Measurements from ENCODE around the gene BORCS8. TPM values are rescaled to one million over a fixed set of nuclear protein-coding genes. Genes with fewer than 3 reads are reported as not detected.

BORCS8 gene
- total and polyA plus RNA-seq, 2 of the 13 experiments (the other 11 are each of a cell fraction or from before 2014, with no cell fraction given), result 9.6 to 13.3 TPM

DNA sequence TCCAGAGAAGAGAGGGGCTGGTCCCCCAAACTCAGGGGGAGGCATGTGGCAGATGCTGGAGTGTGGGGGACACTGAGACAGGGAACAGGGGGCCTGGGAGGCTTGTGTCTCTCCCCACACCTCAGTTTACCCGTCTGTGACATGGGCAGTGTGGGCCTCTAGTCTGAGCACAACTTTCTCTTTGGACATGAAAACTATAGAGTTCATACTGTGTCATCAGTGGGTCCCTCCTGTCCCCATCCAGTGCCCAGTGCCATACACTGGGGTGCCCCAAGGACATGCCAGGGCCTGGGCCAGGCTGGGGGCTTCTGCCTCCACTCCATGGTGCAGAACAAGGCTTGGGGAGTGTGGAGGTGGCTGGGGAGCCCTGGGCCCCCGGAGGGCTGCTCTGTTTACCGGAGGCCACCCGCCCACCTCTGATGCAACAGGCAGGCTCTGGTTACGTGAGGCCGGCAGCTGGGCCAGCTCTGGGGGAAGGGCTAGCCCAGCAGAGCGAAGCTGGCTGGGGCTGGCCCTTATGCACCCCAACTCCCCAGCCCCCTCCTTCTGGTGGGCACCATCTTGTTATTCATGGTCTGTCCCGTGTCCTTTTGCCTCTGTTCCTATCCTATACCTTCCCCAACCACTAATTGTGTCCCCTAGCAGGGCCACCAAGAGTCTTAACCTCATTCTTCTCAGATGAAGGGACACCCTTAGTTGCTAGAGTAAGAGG is 20.0 kb downstream of the BORCS8 start (continued):
- TF ChIP-seq, protein P1, sequence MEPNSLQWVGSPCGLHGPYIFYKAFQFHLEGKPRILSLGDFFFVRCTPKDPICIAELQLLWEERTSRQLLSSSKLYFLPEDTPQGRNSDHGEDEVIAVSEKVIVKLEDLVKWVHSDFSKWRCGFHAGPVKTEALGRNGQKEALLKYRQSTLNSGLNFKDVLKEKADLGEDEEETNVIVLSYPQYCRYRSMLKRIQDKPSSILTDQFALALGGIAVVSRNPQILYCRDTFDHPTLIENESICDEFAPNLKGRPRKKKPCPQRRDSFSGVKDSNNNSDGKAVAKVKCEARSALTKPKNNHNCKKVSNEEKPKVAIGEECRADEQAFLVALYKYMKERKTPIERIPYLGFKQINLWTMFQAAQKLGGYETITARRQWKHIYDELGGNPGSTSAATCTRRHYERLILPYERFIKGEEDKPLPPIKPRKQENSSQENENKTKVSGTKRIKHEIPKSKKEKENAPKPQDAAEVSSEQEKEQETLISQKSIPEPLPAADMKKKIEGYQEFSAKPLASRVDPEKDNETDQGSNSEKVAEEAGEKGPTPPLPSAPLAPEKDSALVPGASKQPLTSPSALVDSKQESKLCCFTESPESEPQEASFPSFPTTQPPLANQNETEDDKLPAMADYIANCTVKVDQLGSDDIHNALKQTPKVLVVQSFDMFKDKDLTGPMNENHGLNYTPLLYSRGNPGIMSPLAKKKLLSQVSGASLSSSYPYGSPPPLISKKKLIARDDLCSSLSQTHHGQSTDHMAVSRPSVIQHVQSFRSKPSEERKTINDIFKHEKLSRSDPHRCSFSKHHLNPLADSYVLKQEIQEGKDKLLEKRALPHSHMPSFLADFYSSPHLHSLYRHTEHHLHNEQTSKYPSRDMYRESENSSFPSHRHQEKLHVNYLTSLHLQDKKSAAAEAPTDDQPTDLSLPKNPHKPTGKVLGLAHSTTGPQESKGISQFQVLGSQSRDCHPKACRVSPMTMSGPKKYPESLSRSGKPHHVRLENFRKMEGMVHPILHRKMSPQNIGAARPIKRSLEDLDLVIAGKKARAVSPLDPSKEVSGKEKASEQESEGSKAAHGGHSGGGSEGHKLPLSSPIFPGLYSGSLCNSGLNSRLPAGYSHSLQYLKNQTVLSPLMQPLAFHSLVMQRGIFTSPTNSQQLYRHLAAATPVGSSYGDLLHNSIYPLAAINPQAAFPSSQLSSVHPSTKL (CRISPR knock-in tag; IDR thresholded peaks at IDR 0.05), result peak; percentile 56; the same call in 1 of the 2 replicates
- TF ChIP-seq SOX6 (IDR thresholded peaks at IDR 0.05) (no peak), SOX6 (CRISPR knock-in tag; IDR thresholded peaks at IDR 0.05) (peak; percentile 70), THAP11 (CRISPR knock-in tag; IDR thresholded peaks at IDR 0.05) (peak; percentile 72), MXD4 (CRISPR knock-in tag; IDR thresholded peaks at IDR 0.05) (no peak), ZMYM3 (CRISPR knock-in tag; IDR thresholded peaks at IDR 0.05) (peak; percentile 69; the same call in 1 of the 2 replicates), CBX2 (IDR thresholded peaks at IDR 0.05; ENCODE audit: low read depth, low read length) (no peak), CBX2 (CRISPR knock-in tag; IDR thresholded peaks at IDR 0.05; ENCODE audit: low read depth) (no peak), PTBP1 (IDR thresholded peaks at IDR 0.05; ENCODE audit: low read depth, low read length, poor library complexity, severe bottlenecking) (no peak), HOXA5 (CRISPR knock-in tag; IDR thresholded peaks at IDR 0.05) (peak; percentile 71; the same call in 1 of the 2 replicates), ZNF225 (CRISPR knock-in tag; IDR thresholded peaks at IDR 0.05) (0 out of 2 replicates have a peak, but pooled peaks have one; percentile 81), NR1H2 (CRISPR knock-in tag; IDR thresholded peaks at IDR 0.05; ENCODE audit: borderline replicate concordance, low read depth) (no peak), ZNF616 (CRISPR knock-in tag; IDR thresholded peaks at IDR 0.05; ENCODE audit: low read depth) (no peak), XRCC5 (optimal IDR thresholded peaks at IDR 0.05; ENCODE audit: low read length) (peak; percentile 43)
- TF ChIP-seq, protein P2, sequence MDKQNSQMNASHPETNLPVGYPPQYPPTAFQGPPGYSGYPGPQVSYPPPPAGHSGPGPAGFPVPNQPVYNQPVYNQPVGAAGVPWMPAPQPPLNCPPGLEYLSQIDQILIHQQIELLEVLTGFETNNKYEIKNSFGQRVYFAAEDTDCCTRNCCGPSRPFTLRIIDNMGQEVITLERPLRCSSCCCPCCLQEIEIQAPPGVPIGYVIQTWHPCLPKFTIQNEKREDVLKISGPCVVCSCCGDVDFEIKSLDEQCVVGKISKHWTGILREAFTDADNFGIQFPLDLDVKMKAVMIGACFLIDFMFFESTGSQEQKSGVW (CRISPR knock-in tag; IDR thresholded peaks at IDR 0.05; ENCODE audit: borderline replicate concordance), result no peak
- TF ChIP-seq, protein P3, sequence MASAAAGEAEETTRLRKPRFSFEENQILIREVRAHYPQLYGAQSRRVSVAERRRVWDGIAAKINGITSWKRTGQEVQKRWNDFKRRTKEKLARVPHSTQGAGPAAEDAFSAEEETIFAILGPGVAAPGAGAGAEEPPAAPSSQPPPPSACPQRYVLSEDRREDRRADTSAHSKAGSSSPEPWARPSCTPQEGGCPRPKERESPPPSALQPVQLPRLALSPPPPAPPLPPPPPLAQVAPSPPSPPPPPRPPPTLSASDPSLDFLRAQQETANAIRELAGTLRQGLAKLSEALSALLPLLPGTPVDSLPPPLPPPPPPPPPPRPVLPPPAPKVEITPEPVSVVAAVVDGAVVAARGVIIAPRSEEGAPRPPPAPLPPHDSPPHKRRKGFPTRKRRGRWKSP (CRISPR knock-in tag; IDR thresholded peaks at IDR 0.05), result no peak
- TF ChIP-seq, protein P4, sequence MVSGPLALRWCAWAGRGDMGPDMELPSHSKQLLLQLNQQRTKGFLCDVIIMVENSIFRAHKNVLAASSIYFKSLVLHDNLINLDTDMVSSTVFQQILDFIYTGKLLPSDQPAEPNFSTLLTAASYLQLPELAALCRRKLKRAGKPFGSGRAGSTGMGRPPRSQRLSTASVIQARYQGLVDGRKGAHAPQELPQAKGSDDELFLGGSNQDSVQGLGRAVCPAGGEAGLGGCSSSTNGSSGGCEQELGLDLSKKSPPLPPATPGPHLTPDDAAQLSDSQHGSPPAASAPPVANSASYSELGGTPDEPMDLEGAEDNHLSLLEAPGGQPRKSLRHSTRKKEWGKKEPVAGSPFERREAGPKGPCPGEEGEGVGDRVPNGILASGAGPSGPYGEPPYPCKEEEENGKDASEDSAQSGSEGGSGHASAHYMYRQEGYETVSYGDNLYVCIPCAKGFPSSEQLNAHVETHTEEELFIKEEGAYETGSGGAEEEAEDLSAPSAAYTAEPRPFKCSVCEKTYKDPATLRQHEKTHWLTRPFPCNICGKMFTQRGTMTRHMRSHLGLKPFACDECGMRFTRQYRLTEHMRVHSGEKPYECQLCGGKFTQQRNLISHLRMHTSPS (CRISPR knock-in tag; IDR thresholded peaks at IDR 0.05; ENCODE audit: low read depth), result no peak; the same call in 1 of the 2 replicates
- TF ChIP-seq, protein P5, sequence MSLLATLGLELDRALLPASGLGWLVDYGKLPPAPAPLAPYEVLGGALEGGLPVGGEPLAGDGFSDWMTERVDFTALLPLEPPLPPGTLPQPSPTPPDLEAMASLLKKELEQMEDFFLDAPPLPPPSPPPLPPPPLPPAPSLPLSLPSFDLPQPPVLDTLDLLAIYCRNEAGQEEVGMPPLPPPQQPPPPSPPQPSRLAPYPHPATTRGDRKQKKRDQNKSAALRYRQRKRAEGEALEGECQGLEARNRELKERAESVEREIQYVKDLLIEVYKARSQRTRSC (CRISPR knock-in tag; IDR thresholded peaks at IDR 0.05; ENCODE audit: low read depth), result no peak
